ENCODE measurements around the gene P2RY8.

DNA sequence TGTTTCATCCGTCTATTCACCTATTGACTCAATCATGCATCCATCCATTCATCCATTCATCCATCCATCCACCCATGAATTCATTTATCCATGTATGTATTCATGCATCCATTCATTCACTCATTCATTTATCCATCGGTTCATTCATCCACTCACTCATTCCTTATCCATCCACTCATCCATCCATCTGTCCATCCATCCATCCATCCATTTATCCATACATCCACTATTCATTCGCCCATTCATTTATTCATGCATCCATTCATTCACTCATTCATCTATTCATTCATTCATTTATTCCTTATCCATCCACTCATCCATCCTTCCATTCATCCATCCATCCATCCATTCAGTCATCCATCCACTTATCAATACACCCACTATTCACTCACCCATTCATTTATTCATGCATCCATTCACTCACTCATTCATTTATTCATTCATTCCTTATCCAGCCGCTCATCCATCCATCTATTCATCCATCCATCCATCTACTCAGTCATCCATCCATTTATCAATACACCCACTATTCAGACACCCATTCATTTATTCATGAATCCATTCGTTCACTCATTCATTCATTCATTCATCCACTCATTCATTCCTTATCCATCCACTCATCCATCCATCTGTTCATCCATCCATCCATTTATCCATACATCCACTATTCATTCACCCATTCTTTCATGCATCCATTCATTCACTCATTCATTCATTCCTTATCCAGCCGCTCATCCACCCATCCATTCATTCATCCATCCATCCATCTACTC lies 11.2 kb downstream of the P2RY8 start:
- TF ChIP-seq FOXP2 (optimal IDR thresholded peaks at IDR 0.05; ENCODE audit: borderline replicate concordance, extremely low read depth, extremely low read length, insufficient read depth): no peak
- TF ChIP-seq TAF1 (IDR thresholded peaks at IDR 0.05; ENCODE audit: borderline replicate concordance, insufficient read depth, low read length): no peak
- TF ChIP-seq POLR2AphosphoS5 (IDR thresholded peaks at IDR 0.05; ENCODE audit: low read depth, low read length): no peak
- TF ChIP-seq REST (IDR thresholded peaks at IDR 0.05; ENCODE audit: insufficient read depth in 1 of 2, low read depth in 2 of 2, low read length in 2 of 2): no peak
